Fibroblast of peridontal ligament (primary cell): Measurements from ENCODE around the gene DOCK11.
"Not testable (repeated sequence)": the region's sequence is repeated elsewhere in the genome, so short reads cannot be mapped to it uniquely, and the experiment has no call there.

Source experiments
- DNase-seq: peaks from one replicate; pipeline ENCODE4 v3.0.0-alpha.2; 2010; ENCODE audit errors: extremely low read depth

Gene DOCK11

GRCh38 chrX:118694638-118695037 is 199.0 kb downstream of the DOCK11 start:
- DNase-seq, result no peak

- no peak for DNase-seq
These were observed 203.0 kb downstream of the DOCK11 start for GRCh38 chrX:118698516-118699170.

DNA sequence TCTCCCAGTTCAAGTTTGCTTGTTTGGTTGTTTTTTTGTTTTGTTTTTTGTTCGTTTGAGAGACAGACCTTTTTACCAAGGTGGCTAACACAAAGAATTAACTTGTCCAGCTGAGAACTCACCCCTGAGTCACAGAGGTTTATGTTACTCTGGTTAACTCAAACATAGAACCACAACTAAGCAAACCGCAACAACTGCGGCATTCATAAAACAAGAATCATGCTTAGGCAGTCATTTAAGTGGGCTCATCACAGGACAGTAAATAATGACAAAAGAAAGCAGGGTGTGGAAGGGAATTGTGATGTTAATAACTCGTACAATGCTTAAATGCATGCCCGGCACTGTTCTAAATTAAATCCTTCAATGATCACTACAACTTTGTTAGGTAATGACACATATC is 207.1 kb downstream of the DOCK11 start:
- no peak for DNase-seq

- DNase-seq, result no peak
These were observed 211.1 kb downstream of the DOCK11 start for GRCh38 chrX:118706681-118707080.

DNA sequence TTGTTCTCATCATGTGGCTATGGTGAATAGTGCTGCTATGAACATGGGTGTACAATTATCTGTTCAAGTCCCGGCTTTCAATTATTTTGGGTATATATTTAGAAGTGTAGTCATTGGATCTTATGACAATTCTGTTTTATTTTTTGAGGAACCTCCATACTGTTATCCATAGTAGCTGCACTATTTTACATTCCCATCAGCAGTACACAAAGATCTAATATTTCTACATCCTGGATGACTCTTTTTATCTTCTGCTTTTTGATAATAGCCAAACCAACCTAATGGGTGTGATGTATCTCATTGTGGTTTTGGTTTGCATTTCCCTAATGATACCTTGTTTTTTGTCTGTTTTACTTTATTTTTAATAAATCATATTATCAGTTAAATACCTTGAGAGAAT is 218.9 kb downstream of the DOCK11 start:
- DNase-seq, result no peak

GRCh38 chrX:118715917-118716316 is 220.3 kb downstream of the DOCK11 start:
- DNase-seq, result not testable (repeated sequence)

DNA sequence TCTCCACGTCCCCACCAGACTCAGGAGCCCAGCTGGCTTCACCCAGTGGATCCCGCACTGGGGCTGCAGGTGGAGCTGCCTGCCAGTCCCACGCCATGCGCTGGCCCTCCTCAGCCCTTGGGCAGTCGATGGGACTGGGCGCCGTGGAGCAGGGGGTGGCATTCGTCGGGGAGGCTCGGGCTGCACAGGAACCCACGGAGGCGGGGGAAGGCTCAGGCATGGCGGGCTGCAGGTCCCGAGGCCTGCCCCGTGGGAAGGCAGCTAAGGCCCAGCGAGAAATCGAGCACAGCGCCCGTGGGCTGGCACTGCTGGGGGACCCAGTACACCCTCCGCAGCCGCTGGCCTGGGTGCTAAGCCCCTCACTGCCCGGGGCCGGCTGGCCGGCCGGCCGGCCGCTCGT is 221.2 kb downstream of the DOCK11 start:
- DNase-seq, result not testable (repeated sequence)

GRCh38 chrX:118717678-118718391 is 222.2 kb downstream of the DOCK11 start:
- no peak for DNase-seq

DNA sequence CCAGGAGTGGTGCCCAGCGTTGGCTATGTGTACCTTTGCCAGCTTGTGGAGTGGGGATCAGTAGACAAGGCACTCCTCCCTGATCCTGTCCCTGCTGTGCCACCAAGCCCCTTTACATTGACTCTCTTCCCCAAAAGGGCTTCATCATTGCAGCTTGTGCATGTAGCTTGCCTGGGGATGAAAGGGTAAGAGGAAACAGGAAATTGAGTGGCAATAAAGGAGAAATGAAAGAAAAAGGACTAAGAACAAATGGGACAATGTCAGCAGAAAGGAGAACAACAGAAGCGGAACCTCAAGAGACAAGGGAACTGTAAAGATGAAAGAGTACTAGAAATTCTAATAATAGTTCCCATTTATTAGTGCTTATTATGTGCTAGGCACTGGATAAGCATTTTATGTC is 223.1 kb downstream of the DOCK11 start:
- no peak for DNase-seq

DNA sequence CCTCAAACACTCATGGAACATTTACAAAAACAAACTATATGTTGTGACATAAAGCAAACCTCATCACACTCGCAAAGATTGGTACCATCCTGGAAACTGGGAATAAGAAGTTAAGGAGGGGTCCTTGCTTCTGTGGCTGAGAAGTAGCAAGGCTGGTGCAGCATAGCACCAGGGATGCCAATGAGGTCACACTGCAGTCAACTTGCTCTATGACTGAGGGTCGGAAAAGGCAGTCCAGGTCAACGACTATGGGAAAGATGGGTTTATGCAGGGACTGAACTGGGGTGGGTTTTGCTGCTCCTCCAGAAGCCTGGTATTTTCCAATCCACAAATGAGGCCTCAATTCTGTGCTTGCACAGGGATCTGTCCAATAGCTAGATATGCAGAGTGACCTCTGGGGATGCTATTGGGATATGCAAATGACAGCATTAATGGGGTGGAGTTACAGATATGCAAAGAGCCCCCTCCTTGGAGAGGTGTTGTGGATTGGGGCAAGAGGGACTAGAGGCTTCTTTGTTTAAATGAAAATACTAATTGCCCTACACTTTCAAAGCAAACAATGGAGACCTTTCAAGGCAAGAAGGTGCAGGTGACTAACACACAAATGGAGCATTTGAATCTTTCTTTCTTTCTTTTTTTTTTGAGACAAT is 224.6 kb downstream of the DOCK11 start:
- DNase-seq, result no peak

- DNase-seq, result no peak
These were observed 227.8 kb downstream of the DOCK11 start for GRCh38 chrX:118723376-118723775.

DNA sequence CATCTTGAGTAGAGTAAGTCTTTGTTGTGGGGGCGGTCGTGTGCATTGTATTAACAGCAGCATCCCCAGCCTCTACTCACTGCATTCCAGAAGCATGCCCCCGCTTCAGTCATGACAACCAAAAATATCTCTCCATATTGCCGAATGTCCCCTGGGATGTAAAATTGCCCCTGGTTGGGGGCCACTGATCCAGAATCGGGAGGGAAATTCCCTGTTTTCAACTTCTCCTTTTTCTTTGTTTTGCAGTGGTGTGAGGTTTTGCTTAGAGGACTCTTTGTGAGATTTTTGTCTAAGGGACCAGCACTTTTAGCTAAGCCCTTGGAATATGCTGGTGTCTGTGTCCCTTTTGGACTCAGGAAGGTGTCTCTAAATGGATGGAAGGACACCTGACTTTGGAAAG is 228.8 kb downstream of the DOCK11 start:
- DNase-seq, result no peak

- DNase-seq, result peak; percentile 50
These were observed 229.2 kb downstream of the DOCK11 start for GRCh38 chrX:118724775-118725174.

DNA sequence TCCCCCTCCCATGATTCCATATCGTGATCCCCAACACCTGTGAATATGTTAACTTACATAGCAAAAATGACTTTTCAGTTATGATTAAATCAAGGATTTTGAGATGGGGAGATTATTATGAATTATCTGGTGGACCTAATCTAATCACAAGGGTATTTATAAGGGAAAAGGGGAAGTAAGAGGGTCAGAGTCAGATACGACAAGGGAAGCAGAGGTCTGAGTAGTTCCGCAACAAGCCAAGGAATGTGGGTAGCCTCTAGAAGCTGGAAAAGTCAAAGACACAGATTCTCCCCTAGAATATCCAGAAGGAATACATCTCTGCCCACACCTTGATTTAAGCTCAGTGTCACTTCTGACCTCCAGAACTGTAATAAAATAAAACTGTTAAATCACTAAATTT is 230.8 kb downstream of the DOCK11 start:
- no peak for DNase-seq

- DNase-seq, result peak; percentile 64
These were observed 231.5 kb downstream of the DOCK11 start, which contains the start of gene IL13RA1 for GRCh38 chrX:118726887-118727685. IL13RA1 (plus strand) TSS chrX:118727606; CDS start chrX:118727639, 33 bp downstream.

DNA sequence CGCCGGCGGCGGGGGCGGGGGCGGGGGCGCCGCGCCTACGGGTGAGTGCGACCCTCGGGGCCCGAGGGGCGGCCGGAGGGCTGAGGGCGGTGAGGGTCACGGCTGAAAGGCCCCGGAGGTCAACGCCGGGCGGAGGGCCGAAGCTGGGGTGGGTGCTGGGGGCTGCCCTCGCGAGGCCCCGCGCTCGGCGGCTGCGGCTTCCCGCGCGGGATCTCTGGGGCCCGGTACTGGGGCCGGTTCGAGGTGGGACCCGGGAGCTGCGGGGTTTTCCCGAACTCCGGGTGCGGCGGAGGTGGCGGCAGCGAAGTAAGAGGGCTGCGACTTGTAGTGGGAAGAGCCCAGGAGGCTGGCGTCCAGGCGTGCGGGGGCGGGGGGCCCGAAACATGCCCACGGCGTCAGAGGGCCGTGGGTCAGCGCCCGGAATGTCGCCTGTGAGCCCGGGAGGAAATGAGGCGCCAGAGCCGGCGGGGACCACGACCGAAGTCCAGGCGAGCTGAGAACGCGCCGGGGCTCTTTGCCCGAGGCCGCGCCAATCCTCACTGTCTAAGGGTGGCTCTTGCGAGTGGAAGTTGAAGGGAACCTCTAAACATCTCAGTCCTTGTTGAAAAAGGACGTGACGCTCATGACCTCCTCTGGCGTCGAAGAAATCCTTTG is 232.2 kb downstream of the DOCK11 start:
- DNase-seq, result no peak

DNA sequence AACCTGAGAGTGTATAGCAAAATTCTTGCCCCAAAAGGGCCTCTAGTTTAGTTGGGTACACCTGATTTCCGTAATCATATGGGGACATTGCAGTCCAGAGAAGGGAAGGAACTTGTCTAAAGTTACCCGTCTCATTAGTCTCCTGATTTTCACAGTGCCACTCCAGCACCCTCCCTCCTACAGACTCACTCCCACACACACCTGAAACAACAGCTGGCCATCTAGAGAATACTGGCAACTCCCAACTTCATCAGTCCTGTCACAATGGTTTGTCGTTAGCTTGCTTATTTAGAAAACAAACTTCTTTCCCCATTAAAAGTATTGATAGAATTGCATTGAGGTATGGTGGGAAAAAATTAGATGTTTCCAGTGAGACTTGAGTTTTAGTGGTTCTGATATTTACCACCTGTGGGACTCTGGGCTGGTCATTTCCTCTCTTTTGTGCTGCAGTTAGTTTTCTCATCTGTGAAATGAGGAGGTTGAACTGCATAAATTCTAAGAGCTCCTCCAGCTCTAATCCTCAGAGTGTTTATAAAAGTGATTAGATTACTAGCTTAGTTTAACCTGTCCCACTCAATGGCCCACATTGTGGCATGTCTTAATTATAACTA is 233.5 kb downstream of the DOCK11 start:
- no peak for DNase-seq

- DNase-seq, result peak; percentile 87
These were observed 235.1 kb downstream of the DOCK11 start for GRCh38 chrX:118730500-118731247.

DNA sequence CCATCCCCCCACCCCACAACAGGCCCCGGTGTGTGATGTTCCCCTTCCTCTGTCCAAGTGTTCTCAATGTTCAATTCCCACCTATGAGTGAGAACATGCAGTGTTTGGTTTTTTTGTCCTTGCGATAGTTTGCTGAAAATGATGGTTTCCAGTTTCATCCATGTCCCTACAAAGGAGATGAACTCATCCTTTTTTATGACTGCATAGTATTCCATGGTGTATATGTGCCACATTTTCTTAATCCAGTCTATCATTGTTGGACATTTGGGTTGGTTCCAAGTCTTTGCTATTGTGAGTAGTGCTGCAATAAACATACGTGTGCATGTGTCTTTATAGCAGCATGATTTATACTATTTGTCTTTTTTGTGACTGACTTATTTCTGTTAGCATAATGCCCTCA is 236.9 kb downstream of the DOCK11 start:
- not testable (repeated sequence) for DNase-seq

DNA sequence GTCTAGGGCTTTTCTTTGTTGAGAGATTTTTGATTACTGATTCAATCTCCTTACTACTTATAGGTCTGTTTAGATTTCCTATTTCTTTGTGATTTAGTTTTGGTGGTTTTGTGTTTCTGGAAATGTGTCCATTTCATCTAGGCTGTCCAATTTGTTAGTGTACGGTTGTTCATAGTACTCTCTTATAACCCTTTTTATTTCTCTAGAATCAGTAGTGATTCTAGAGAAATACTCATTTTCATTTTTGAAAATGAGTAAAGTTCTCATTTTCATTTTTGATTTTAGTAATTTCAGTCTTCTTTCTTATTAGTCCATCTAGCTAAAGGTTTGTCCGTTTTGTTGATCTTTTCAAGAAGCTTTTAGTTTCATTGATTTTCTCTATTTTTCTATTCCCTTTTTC is 239.3 kb downstream of the DOCK11 start:
- no peak for DNase-seq
